ENCODE measurements around the gene FBXO42. TPM values are rescaled to one million over a fixed set of nuclear protein-coding genes. Genes with fewer than 3 reads are reported as not detected.

Gene FBXO42
- total RNA-seq, 6 donors from 2014 or later: 20.8 to 41.9 (median 24.0) TPM

DNA sequence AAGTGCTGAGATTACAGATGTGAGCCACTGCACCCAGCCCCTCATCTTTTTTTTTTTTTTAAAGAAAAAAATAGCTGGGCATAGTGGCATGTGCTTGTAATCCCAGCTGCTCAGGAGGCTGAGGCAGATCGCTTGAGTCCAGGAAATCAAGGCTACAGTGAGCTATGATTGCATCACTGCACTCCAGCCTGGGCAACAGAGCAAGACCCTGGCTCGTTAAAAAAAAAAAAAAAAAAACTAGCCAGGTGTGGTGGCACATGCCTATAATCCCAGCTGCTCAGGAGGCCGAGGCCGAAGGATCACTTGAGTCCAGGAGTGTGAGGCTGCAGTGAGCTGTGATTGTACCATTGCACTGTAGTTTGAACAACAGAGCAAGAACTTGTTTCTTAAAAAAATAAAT lies 28.6 kb upstream of the FBXO42 start:
- 73 to 83% methylated on average over 4 of the region's 4 CpGs for WGBS, 2 donors

DNA sequence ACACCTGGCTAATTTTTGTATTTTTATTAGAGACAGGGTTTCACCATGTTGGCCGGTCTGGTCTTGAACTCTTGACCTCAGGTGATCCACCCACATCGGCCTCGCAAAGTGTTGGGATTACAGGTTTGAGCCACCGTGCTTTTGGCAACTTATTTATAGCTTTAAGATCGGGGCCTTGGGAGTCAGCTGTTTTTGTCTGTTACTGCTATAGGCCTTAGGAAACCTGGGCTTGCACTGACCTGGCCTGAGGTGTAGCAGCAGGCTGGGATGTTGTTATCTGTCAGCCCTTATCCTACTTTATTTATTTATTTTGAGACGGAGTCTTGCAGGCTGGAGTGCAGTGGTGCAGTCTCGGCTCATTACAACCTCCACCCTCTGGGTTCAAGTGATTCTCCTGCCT lies 26.2 kb upstream of the FBXO42 start:
- Histone ChIP-seq H3K9me3 (no peaks in the 10 kb centered on the region), H3K27ac (no peak overlapping the region), H3K4me1 (peaks cover 44 to 61% (median 48%) of the 10 kb centered on the region in 4 donors), H3K36me3 (no peaks in the 10 kb centered on the region), H3K4me3 (no peak overlapping the region), H3K27me3 (no peaks in the 10 kb centered on the region)
- TF ChIP-seq POLR2A (IDR thresholded peaks at IDR 0.05) (no peak), POLR2AphosphoS5 (IDR thresholded peaks at IDR 0.05) (no peak)
- TF ChIP-seq, protein P1, sequence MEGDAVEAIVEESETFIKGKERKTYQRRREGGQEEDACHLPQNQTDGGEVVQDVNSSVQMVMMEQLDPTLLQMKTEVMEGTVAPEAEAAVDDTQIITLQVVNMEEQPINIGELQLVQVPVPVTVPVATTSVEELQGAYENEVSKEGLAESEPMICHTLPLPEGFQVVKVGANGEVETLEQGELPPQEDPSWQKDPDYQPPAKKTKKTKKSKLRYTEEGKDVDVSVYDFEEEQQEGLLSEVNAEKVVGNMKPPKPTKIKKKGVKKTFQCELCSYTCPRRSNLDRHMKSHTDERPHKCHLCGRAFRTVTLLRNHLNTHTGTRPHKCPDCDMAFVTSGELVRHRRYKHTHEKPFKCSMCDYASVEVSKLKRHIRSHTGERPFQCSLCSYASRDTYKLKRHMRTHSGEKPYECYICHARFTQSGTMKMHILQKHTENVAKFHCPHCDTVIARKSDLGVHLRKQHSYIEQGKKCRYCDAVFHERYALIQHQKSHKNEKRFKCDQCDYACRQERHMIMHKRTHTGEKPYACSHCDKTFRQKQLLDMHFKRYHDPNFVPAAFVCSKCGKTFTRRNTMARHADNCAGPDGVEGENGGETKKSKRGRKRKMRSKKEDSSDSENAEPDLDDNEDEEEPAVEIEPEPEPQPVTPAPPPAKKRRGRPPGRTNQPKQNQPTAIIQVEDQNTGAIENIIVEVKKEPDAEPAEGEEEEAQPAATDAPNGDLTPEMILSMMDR (IDR thresholded peaks at IDR 0.05): no peak
- ATAC-seq (ENCODE audit: low FRiP score in 2 of 2): no peak
- DNase-seq: no peak
- 87 to 92% methylated on average over 7 of the region's 7 CpGs for WGBS, 2 donors

More for the DNA sequence above, 28.6 kb upstream of the FBXO42 start:
- Histone ChIP-seq H3K27me3 (no peaks in the 10 kb centered on the region), H3K27ac (no peak overlapping the region), H3K4me1 (peaks cover 29 to 54% (median 37%) of the 10 kb centered on the region in 4 donors), H3K36me3 (no peaks in the 10 kb centered on the region), H3K4me3 (no peak overlapping the region), H3K9me3 (no peaks in the 10 kb centered on the region)
- ATAC-seq (ENCODE audit: low FRiP score in 2 of 2) (no peak), DNase-seq (no peak)
- TF ChIP-seq, protein P1 (IDR thresholded peaks at IDR 0.05): no peak
- TF ChIP-seq POLR2AphosphoS5 (IDR thresholded peaks at IDR 0.05) (no peak), POLR2A (IDR thresholded peaks at IDR 0.05) (no peak), EP300 (IDR thresholded peaks at IDR 0.05) (no peak)

DNA sequence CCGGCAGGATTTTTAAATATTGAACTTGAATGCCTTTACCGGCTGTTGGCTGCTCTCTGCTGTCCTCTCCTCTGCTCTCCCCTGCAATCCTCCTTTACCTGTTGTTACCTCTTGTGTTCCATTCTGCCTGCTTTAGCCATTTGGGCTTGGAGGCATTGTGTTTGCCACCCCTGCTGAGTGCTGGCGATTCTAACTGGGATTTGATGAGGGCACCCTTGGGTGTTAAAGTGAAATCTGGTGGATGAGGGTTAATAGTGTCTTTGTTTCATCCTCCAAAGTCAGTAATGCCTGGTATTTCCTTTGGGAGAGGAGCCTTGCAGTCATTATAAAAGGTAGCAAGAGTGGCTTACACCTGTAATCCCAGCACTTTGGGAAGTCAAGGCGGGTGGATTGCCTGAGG lies 24.7 kb upstream of the FBXO42 start:
- ATAC-seq (ENCODE audit: low FRiP score in 2 of 2) (no peak), DNase-seq (no peak)
- WGBS, 2 donors: 78 to 80% methylated on average over 4 of the region's 4 CpGs
- no peaks in the 10 kb centered on the region for H3K36me3 ChIP-seq
- TF ChIP-seq EP300 (IDR thresholded peaks at IDR 0.05): no peak
- TF ChIP-seq, protein P1 (IDR thresholded peaks at IDR 0.05): no peak
- no peak for TF ChIP-seq POLR2A (IDR thresholded peaks at IDR 0.05)
- TF ChIP-seq POLR2AphosphoS5 (IDR thresholded peaks at IDR 0.05): no peak
- no peaks in the 10 kb centered on the region for H3K27me3 ChIP-seq
- peaks cover 57 to 74% (median 61%) of the 10 kb centered on the region in 4 donors for H3K4me1 ChIP-seq
- no peak overlapping the region for H3K4me3 ChIP-seq
- H3K27ac ChIP-seq: peak overlapping the region in 2 of 4 donors; percentile 53 to 59
- no peaks in the 10 kb centered on the region for H3K9me3 ChIP-seq

DNA sequence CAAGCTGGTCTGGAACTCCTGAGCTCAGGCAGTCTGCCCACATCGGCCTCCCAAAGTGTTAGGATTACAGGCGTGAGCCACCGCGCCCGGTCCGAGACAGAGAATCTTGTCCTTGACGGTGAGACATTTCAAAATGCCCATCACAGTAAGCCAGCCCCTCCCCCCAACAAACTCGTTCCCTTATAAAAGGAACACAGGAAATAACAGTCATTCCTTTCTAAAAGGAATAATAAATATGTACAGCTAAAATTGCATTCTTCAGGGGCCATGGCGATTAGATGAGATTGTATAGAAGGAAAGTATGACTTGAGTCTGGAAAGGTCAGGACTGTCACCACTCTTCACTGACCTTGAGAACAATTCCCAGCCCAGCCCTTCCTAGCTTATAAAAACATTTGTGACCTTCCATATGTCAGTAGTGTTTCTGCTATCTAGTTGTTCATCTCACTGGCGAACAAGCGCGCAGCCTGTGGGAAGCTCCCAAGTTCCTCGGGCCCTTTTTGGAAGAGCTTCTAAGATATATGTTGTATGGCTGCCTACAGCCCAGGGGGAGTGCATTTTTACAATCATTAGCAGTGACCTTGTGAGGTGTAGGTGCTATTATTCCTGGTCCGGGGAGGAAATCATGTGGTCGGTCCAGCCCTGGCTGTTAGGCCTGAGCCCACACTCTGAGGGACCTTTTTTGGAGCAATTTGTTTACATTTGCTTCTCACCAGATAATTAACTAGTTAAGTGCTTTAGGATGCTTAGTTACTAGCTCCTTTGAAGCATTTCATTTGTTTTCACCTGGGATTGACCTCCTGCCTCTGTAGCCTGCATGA lies 23.5 kb upstream of the FBXO42 start:
- H3K4me1 ChIP-seq: peaks cover 64 to 86% (median 70%) of the 10 kb centered on the region in 4 donors
- no peak overlapping the region for H3K4me3 ChIP-seq
- no peaks in the 10 kb centered on the region for H3K27me3 ChIP-seq
- H3K36me3 ChIP-seq: no peaks in the 10 kb centered on the region
- TF ChIP-seq POLR2A (IDR thresholded peaks at IDR 0.05): no peak
- TF ChIP-seq EP300 (IDR thresholded peaks at IDR 0.05): peak in 1 of 4 donors; percentile 32
- ATAC-seq (ENCODE audit: low FRiP score in 2 of 2): no peak
- DNase-seq: no peak
- WGBS, 2 donors: 48 to 61% methylated on average over 15 of the region's 15 CpGs
- no peaks in the 10 kb centered on the region for H3K9me3 ChIP-seq
- peak overlapping the region; percentile 53 to 66 (median 59) for H3K27ac ChIP-seq

DNA sequence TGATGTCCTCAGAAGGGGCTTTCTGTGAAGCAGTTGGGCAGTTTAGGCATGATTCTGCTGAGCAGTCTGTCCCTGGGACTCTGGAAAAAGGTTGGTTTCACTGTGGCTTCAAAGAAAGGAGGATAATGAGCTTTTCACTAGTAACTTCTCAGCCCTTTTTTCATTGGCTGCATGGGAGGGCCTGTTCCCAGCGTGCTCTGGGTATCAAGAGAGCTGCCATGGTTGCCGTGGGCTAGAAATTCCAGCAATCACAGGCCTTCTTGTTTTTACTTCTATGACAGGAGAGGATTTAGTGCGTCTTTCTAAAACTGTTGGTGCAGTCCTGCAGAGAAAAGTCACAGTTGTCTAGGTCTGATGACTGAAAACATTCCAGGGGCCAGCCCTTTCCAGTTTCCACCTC lies 22.0 kb upstream of the FBXO42 start:
- Histone ChIP-seq H3K27ac (peak overlapping the region in 2 of 4 donors; percentile 6 to 59), H3K4me1 (peaks cover 69 to 97% (median 82%) of the 10 kb centered on the region in 4 donors), H3K4me3 (no peak overlapping the region), H3K36me3 (no peaks in the 10 kb centered on the region), H3K9me3 (no peaks in the 10 kb centered on the region), H3K27me3 (no peaks in the 10 kb centered on the region)
- no peak for ATAC-seq (ENCODE audit: low FRiP score in 2 of 2)
- TF ChIP-seq, protein P1 (IDR thresholded peaks at IDR 0.05): no peak
- no peak for TF ChIP-seq EP300 (IDR thresholded peaks at IDR 0.05)
- no peak for TF ChIP-seq POLR2A (IDR thresholded peaks at IDR 0.05)
- TF ChIP-seq POLR2AphosphoS5 (IDR thresholded peaks at IDR 0.05): no peak
- DNase-seq: no peak
- 92 to 94% methylated on average over 3 of the region's 3 CpGs for WGBS, 2 donors

Measured in upper lobe of left lung (tissue), 6 donors.